Astrocyte of the spinal cord (primary cell): ENCODE data around the gene DYNC2H1.
A peak's percentile ranks its signal among the peaks of the same experiment; 100 is the strongest.

Experiments
- DNase-seq: peaks from one replicate; pipeline ENCODE4 v3.0.0; 2011; ENCODE audit warnings: low read depth, low spot score
- H3K4me3 ChIP-seq: 2 replicates; pipeline ENCODE4 v1.5.1; 2011; ENCODE audit warnings: low read depth, mild to moderate bottlenecking, low read length, moderate library complexity
- CTCF ChIP-seq: IDR thresholded peaks from 2 replicates; pipeline ENCODE4 v1.5.1; 2012; ENCODE audit warnings: low read depth, mild to moderate bottlenecking, low read length, inconsistent platforms
- in situ Hi-C: cut with HindIII; loops from 2 replicates; pipeline ENCODE4 v1.10.0; 2017; ENCODE audit warnings: low sequenced_read_pairs

DYNC2H1 gene

GRCh38 chr11:103499710-103500340, 390.6 kb downstream of the DYNC2H1 start:
- in situ Hi-C loops: no loop called here
- no peak overlapping the region for H3K4me3 ChIP-seq
- no peak for DNase-seq
- TF ChIP-seq CTCF: no peak

GRCh38 chr11:103515283-103515682, 406.1 kb downstream of the DYNC2H1 start:
- DNase-seq: no peak
- TF ChIP-seq CTCF: no peak
- no peak overlapping the region for H3K4me3 ChIP-seq
- in situ Hi-C loops: no loop called here

- no peak for DNase-seq
- TF ChIP-seq CTCF: no peak
- in situ Hi-C loops: no loop called here
- H3K4me3 ChIP-seq: no peak overlapping the region
Observed at GRCh38 chr11:103520792-103521191, 411.6 kb downstream of the DYNC2H1 start.

- peak; percentile 64 for DNase-seq
- no peak overlapping the region for H3K4me3 ChIP-seq
- in situ Hi-C loops: no loop called here
- TF ChIP-seq CTCF: no peak
Observed at GRCh38 chr11:103525069-103525468, 415.8 kb downstream of the DYNC2H1 start.

- in situ Hi-C loops: no loop called here
- TF ChIP-seq CTCF: no peak
- no peak for DNase-seq
Observed at GRCh38 chr11:103528046-103528445, 418.8 kb downstream of the DYNC2H1 start.

GRCh38 chr11:103528596-103528995, 419.4 kb downstream of the DYNC2H1 start:
- no peak for TF ChIP-seq CTCF
- DNase-seq: no peak
- in situ Hi-C loops: no loop called here
- no peak overlapping the region for H3K4me3 ChIP-seq

More at GRCh38 chr11:103528046-103528445, 418.8 kb downstream of the DYNC2H1 start:
- no peak overlapping the region for H3K4me3 ChIP-seq
